Measurements from ENCODE around the gene HLX.

The HLX gene

DNA sequence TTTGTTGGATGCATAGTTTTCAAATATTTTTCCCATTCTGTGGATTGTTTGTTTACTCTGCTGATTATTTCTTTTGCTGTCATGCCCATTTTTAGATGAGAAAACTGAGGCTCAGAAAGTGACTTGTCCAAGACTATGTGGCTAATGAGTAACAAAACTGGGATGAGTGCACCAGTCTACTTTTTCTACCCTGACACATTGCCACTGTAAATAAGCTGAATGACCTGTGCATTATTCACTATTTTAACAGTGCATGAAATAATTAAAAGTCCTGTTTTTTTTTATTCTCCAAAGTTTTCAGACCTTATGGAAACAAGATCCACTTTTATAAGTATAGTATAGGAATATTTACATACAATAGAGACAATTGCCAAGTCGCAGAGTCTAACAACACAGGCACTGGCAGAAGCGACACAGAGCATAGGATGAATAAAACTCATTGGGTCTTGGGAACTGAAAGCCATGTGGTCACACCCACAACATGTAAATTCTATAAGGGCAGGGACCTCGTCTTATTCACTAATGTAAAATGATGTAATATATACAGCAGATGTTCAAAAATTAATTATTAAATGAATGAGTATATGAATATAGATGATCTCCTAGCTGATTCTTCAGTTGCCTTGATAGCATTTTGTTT, 45.2 kb downstream of the HLX start:
- DNase-seq (ENCODE audit: low read depth, low spot score), result no peak

DNA sequence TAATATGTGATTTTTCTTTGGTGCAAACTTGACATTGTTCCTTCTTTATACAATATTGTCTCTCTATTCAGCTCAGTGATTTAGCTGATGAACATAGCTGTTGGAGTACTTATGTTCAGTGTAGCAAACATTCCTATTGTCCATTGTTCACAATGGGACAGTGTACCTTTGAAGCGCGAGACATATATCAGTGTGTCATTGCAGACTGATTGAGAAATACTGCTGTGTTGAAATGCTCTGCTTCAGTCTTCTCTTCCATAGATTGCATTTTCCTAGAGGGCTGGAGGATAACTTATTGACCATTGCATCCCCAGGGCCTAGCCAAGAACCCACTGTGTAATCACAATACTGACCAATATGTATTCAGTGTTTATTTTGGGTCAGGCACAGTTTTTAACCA, 46.5 kb downstream of the HLX start:
- DNase-seq (ENCODE audit: low read depth, low spot score), result no peak

DNA sequence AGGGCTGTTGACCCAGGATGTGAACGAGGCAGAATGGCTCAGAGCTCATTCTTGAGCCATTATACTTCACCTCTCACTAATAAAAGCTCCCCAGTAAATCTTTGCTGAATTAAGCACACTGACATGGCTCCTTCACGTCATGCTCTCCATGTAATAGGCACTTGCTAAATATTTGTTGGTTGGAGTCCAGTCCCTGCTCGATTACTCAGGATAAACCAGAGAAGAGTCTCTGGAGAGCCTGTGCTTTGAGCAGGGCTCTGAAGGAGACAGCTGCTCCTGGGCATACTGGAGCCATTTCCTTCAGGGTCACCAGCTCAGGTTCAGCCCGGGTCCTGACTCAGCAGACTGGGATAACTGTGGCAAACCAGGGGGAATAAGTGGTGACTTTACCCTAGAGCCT, 46.9 kb downstream of the HLX start:
- no peak for DNase-seq (ENCODE audit: low read depth, low spot score)

- no peak for DNase-seq (ENCODE audit: low read depth, low spot score)
Observed at GRCh38 chr1:220927442-220927841, 48.2 kb downstream of the HLX start.

DNA sequence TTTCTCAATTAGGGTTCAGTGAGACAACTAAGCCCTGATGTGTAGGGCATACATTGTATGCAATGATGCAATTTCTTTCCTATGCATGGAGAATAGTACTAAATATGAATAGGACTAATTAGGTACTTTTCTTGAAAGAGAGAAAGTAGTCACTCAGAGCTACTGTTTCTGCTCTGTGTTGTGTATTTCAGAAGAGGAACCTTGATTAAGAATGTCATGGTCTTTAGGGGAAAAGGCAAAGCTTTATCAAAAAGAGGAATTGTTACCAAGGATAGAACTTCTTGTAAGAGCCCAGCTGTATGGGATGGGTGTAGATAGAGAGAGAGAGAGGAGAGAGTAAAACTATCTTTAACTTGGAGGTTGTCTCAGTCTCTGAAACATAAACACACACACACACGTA, 49.1 kb downstream of the HLX start:
- DNase-seq (ENCODE audit: low read depth, low spot score), result no peak

DNA sequence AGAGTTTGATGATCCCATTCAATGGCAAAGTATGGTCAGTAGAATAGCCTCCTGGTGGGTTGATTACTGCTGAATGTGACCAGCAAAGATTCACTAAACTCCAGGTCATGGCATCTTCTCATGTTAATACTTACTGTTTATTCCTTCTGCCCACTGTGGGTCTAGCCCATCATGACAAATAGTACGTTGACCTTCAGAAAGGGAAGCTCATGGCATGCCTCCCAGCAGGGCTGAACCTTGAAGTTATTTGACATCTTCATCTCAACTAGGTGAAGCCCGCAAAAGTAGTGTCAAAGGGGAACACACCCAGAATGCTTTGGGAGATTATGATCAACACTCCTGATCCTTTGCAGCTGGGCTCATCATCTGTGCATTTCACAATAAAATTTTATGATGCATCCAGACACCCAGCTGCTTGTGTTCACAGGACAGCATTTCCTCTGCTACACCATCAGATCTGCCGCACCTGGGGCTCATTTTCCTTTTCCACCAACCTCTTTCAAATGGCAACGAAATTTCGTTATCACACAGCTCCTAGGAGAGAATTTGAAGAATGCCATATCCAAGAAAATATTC, 49.6 kb downstream of the HLX start:
- no peak for DNase-seq (ENCODE audit: low read depth, low spot score)

DNA sequence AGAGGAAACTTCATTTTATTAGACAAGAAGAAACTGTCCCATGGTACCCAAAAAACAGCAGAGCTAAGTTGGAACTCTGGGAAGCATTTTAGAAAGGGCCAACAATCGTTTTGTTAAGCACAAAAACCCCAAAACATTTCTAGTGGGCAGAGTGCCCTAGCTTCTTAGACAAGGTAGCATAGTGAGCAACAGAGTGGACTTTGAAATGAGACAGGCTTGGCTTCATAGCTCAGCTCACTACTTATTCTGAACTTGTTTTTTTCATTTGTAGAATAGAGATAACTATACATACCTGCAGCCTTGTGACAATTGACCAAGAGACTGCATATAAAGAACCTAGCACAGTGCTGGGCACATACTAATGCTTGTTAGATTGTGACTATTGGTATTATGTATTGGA, 50.1 kb downstream of the HLX start:
- no peak for DNase-seq (ENCODE audit: low read depth, low spot score)

Data from brain pericyte (primary cell).